Spleen (tissue), 7 donors: ENCODE data around the gene IGF1R.

ENCODE experiments used
- CTCF ChIP-seq, 11 experiments: fragments of 200-600 bp in 7 of 11; fragments of 450-650 bp in 4 of 11; sonication (generic) in 4 of 11; IDR thresholded peaks in 8 of 11; conservative IDR thresholded peaks in 3 of 11; 1 replicate in 7 of 11; 2 replicates in 4 of 11; pipeline versions ENCODE4 v1.4.0 to v1.8.0; 2016 to 2021; ENCODE audit warnings: antibody characterized with exemption in 11 of 11, inconsistent platforms in 4 of 11, mild to moderate bottlenecking in 1 of 11
- POLR2A ChIP-seq, 3 donors: fragments of 450-650 bp; IDR thresholded peaks; one replicate each; pipeline ENCODE4 v1.5.1; 2017; ENCODE audit warnings: antibody characterized with exemption in 3 of 3, mild to moderate bottlenecking in 1 of 3
- POLR2AphosphoS5 ChIP-seq, 3 donors: sonication (generic); formaldehyde crosslinking; IDR thresholded peaks; one replicate each; pipeline ENCODE4 v1.5.1; 2017; ENCODE audit warnings: antibody characterized with exemption in 3 of 3
- donor health status: DM: no; HTN: no; CAD: no; lungs with moderate emphysema.
- donor health status: DM: no; HTN: no; CAD: no.
- donor health status: DM: no; HTN: no; CAD: no.

- TF ChIP-seq CTCF (IDR thresholded peaks at IDR 0.05 in 8 of 11, conservative IDR thresholded peaks at IDR 0.05 in 3 of 11) (no peak), POLR2AphosphoS5 (IDR thresholded peaks at IDR 0.05) (no peak), POLR2A (IDR thresholded peaks at IDR 0.05) (no peak)
These were observed 186.6 kb downstream of the IGF1R start for GRCh38 chr15:98834976-98835375.
